OCI-LY7 (cell line): ENCODE data around the gene PYCARD. TPM values are rescaled to one million over a fixed set of nuclear protein-coding genes. Genes with fewer than 3 reads are reported as not detected.

Experiments
- BruUV-seq: library from RNA; stranded (reverse); fragments of 400-500 nt; replicated peaks from 2 replicates; lab custom pipeline; 2021; lab: Mats Ljungman, UMichigan
- CTCF ChIA-PET: fragments of 300-600 bp; sonication (Branson Sonifier 250); formaldehyde crosslinking; loops from one replicate; lab custom pipeline; 2022; ENCODE audit warnings: antibody characterized with exemption; ENCODE audit not compliant: unreplicated experiment; lab: Charles Lee
- POLR2A ChIA-PET: fragments of 300-600 bp; sonication (Branson Sonifier 250); formaldehyde crosslinking; loops from one replicate; lab custom pipeline; 2022; ENCODE audit warnings: antibody characterized with exemption; lab: Charles Lee
- DNase-seq: peaks from one replicate; pipeline ENCODE4 v3.0.0-alpha.2; 2015; ENCODE audit warnings: low spot score
- H2AFZ ChIP-seq: fragments of 200-600 bp; sonication (generic), shearing (Covaris generic); 2 replicates; pipeline ENCODE4 v1.6.1; 2014; ENCODE audit warnings: mild to moderate bottlenecking, antibody characterized with exemption, low read length, moderate library complexity
- H3K27ac ChIP-seq: fragments of 200-600 bp; sonication (generic); 2 replicates; pipeline ENCODE4 v1.5.1; 2014; ENCODE audit warnings: mixed run types, low read depth, mild to moderate bottlenecking, moderate library complexity, low read length, inconsistent platforms; ENCODE audit not compliant: poor library complexity, severe bottlenecking
- H3K36me3 ChIP-seq: fragments of 200-600 bp; sonication (generic); 2 replicates; pipeline ENCODE4 v1.6.1; 2014; ENCODE audit warnings: mild to moderate bottlenecking, antibody characterized with exemption, low read length, moderate library complexity, mixed read lengths; ENCODE audit not compliant: insufficient read depth
- H3K4me1 ChIP-seq: fragments of 200-600 bp; sonication (generic); 2 replicates; pipeline ENCODE4 v1.5.1; 2014; ENCODE audit warnings: mild to moderate bottlenecking, low read length; ENCODE audit not compliant: insufficient read depth, poor library complexity, severe bottlenecking
- H3K4me2 ChIP-seq: fragments of 200-600 bp; sonication (generic); 2 replicates; pipeline ENCODE4 v1.6.1; 2014; ENCODE audit warnings: mild to moderate bottlenecking, low read length
- H3K4me3 ChIP-seq: fragments of 200-600 bp; sonication (generic); 2 replicates; pipeline ENCODE4 v1.5.1; 2014; ENCODE audit warnings: mild to moderate bottlenecking, low read depth, low read length; ENCODE audit not compliant: poor library complexity, severe bottlenecking
- H3K79me2 ChIP-seq: fragments of 200-600 bp; sonication (generic); 2 replicates; pipeline ENCODE4 v1.6.1; 2016; ENCODE audit warnings: low read depth, mild to moderate bottlenecking, low read length, moderate library complexity, mixed read lengths; ENCODE audit not compliant: insufficient read depth
- H3K9me2 ChIP-seq: fragments of 200-600 bp; sonication (generic); 2 replicates; pipeline ENCODE4 v1.6.1; 2016; ENCODE audit warnings: mild to moderate bottlenecking, low read length, mixed read lengths; ENCODE audit not compliant: insufficient read depth
- H3K9me3 ChIP-seq: fragments of 200-600 bp; sonication (generic); 2 replicates; pipeline ENCODE4 v1.6.1; 2014; ENCODE audit warnings: mild to moderate bottlenecking, mixed run types, low read length, mixed read lengths
- H4K20me1 ChIP-seq: fragments of 200-600 bp; sonication (generic); 2 replicates; pipeline ENCODE4 v1.6.1; 2014; ENCODE audit warnings: mild to moderate bottlenecking, antibody characterized with exemption, low read length, moderate library complexity, mixed read lengths; ENCODE audit not compliant: insufficient read depth
- EZH2phosphoT487 ChIP-seq: fragments of 200-600 bp; sonication (generic); IDR thresholded peaks from 2 replicates; pipeline ENCODE4 v1.6.1; 2018; ENCODE audit warnings: low read depth, borderline replicate concordance, mild to moderate bottlenecking, mixed run types, antibody characterized with exemption, low read length, moderate library complexity, mixed read lengths
- intact Hi-C: fragments of 100-400 bp; cut with micrococcal nuclease; formaldehyde crosslinking; loops from one replicate; pipeline ENCODE4 v1.10.0; 2022; ENCODE audit not compliant: unreplicated experiment
- total RNA-seq, 2 experiments: library from RNA; depleted of rRNA in 1 of 2; stranded (reverse); fragments of >200 nt in 1 of 2; shearing (Covaris generic) in 1 of 2; gene quantifications; 2 replicates each; pipeline ENCODE4 v1.2.3, GENCODE V29; 2014 to 2022
- TF ChIP-seq, protein P1 (sequence below): fragments of 200-600 bp; sonication (generic); conservative IDR thresholded peaks from 2 replicates; pipeline ENCODE4 v1.5.1; 2014; ENCODE audit warnings: mild to moderate bottlenecking, antibody characterized with exemption, low read length, moderate library complexity, mixed read lengths

PYCARD gene
- total RNA-seq, 2 experiments from 2014 or later: 5.5 to 14.8 TPM

DNA sequence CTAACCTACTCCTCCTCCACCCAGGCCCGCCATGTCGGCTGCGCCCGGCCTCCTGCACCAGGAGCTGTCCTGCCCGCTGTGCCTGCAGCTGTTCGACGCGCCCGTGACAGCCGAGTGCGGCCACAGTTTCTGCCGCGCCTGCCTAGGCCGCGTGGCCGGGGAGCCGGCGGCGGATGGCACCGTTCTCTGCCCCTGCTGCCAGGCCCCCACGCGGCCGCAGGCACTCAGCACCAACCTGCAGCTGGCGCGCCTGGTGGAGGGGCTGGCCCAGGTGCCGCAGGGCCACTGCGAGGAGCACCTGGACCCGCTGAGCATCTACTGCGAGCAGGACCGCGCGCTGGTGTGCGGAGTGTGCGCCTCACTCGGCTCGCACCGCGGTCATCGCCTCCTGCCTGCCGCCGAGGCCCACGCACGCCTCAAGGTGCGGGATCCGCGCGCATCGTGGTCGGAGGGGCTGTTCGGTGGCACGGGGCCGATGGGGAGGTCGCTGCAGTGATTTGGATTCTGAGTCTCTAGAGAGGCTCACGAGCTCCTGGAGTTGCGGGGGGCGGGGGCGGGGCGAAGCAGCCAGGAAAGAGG, 12.2 kb upstream of the PYCARD start:
- H3K27ac ChIP-seq: no peak overlapping the region
- H3K4me2 ChIP-seq: no peak overlapping the region
- no peak for DNase-seq
- H3K9me2 ChIP-seq: no peaks in the 10 kb centered on the region
- H3K4me1 ChIP-seq: peaks cover 9% of the 10 kb centered on the region
- H3K9me3 ChIP-seq: no peaks in the 10 kb centered on the region
- no peaks in the 10 kb centered on the region for H3K36me3 ChIP-seq
- BruUV-seq: no TSS peak
- intact Hi-C loops: no loop called here
- no peak for TF ChIP-seq EZH2phosphoT487
- TF ChIP-seq, protein P1, sequence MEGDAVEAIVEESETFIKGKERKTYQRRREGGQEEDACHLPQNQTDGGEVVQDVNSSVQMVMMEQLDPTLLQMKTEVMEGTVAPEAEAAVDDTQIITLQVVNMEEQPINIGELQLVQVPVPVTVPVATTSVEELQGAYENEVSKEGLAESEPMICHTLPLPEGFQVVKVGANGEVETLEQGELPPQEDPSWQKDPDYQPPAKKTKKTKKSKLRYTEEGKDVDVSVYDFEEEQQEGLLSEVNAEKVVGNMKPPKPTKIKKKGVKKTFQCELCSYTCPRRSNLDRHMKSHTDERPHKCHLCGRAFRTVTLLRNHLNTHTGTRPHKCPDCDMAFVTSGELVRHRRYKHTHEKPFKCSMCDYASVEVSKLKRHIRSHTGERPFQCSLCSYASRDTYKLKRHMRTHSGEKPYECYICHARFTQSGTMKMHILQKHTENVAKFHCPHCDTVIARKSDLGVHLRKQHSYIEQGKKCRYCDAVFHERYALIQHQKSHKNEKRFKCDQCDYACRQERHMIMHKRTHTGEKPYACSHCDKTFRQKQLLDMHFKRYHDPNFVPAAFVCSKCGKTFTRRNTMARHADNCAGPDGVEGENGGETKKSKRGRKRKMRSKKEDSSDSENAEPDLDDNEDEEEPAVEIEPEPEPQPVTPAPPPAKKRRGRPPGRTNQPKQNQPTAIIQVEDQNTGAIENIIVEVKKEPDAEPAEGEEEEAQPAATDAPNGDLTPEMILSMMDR: no peak
- H4K20me1 ChIP-seq: no peaks in the 10 kb centered on the region
- POLR2A ChIA-PET: no interaction called here
- H2AFZ ChIP-seq: no peak overlapping the region
- CTCF ChIA-PET: no interaction called here
- H3K79me2 ChIP-seq: no peaks in the 10 kb centered on the region
- no peak overlapping the region for H3K4me3 ChIP-seq

DNA sequence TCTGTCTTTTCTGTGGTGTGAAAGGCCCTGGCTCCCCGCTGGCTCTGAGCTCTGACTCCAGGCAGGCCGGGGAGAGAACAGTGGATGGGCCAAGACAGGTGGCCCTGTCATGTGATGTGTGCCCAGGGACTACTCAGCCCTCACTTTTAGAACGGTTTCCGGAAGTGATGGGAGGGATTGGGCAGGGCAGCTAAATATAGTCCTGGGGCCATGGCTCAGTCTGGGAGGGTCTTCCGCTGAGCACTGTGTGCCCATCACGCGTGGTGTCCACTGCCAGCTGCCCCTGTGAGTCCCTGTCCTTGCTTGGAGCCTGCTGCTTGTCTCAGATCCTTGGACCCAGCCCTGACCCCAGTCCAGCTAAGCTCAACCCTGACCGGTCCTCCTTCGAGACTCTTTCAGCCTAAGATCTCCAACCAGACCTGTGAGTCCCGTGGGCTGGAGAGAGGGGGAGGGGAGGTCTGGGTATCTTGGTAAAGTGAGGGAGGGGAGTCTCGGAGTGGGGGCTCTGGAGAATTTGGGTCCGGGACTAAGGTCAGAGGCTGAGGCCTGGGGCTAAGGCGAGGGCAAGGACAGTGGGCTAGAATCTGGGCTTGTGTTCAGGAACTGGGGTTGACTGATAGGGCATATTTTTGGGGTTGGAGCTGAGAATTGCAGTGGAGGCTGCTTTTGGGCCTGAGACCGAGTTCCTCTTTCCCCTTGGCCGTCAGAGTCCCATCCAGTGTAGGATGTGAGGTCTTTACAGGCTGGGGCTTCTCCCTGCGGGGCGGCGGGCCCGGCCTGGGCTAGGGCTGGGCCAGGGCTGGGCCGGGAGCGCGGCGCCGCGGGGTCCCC, 11.5 kb upstream of the PYCARD start, which contains the start of gene TRIM72:
Gene TRIM72 (plus strand): TSS at position 243 of the 831 bp plus-strand sequence. CDS start 620 bp downstream, outside the sequence.
- Histone ChIP-seq H3K27ac (no peak within 1 kb of the TSS), H4K20me1 (no peaks in the 10 kb centered on the region), H3K9me3 (no peaks in the 10 kb centered on the region), H3K4me3 (no peak within 1 kb of the TSS), H3K4me1 (peaks cover 9% of the 10 kb centered on the region), H3K4me2 (peak within 1 kb of the TSS; percentile 21; the same call in 1 of the 2 replicates), H3K36me3 (no peaks in the 10 kb centered on the region), H2AFZ (no peak within 1 kb of the TSS), H3K9me2 (no peaks in the 10 kb centered on the region), H3K79me2 (no peaks in the 10 kb centered on the region)
- ChIA-PET POLR2A (interaction anchor here (0.6 to 1.3 kb wide), 4 partner anchors 8 to 680 kb away, joined by 3 to 4 read pairs (median 3); partner anchors contain the start of gene ZNF267), CTCF (interaction anchor here (1.0 kb wide), 1 partner anchor 12 kb away, joined by 3 read pairs; the partner anchor contains the start of gene PYCARD)
- no TSS peak for BruUV-seq
- no peak for DNase-seq
- TF ChIP-seq, protein P1: no peak
- no peak for TF ChIP-seq EZH2phosphoT487
- intact Hi-C loops: no loop called here
